K562 (cell line): ENCODE measurements around the gene AFF3.

ENCODE experiments used
- CTCF ChIP-seq, 3 experiments: IDR thresholded peaks in 2 of 3; conservative IDR thresholded peaks in 1 of 3; 2 replicates each; pipeline ENCODE4 v1.5.1; 2011 to 2012; ENCODE audit warnings: low read length in 3 of 3, mild to moderate bottlenecking in 3 of 3, control low read depth in 2 of 3, improper control_type of control experiment in 1 of 3, inconsistent platforms in 1 of 3, low read depth in 1 of 3, mixed read lengths in 1 of 3, moderate library complexity in 1 of 3; ENCODE audit not compliant: insufficient read depth in 2 of 3
- KDM1A ChIP-seq, 2 experiments: fragments of 450-650 bp; IDR thresholded peaks; 2 replicates each; pipeline ENCODE4 v1.6.1; 2016; ENCODE audit warnings: mild to moderate bottlenecking in 2 of 2
- POLR2A ChIP-seq: fragments of 450-650 bp; conservative IDR thresholded peaks from 2 replicates; pipeline ENCODE4 v1.6.1; 2016
- SMAD1 ChIP-seq: fragments of 150-350 bp; IDR thresholded peaks from 2 replicates; pipeline ENCODE4 v1.6.1; 2014; ENCODE audit warnings: low read length, low read depth; ENCODE audit not compliant: partially characterized antibody
- SPI1 ChIP-seq: IDR thresholded peaks from 2 replicates; pipeline ENCODE4 v1.6.1; 2011; ENCODE audit warnings: low read depth, low read length, control low read depth, borderline replicate concordance
- ZNF121 ChIP-seq: sonication (generic); formaldehyde crosslinking; conservative IDR thresholded peaks from 2 replicates; pipeline ENCODE4 v1.8.0; 2022; ENCODE audit warnings: missing genetic modification reagents
- ZNF436 ChIP-seq: fragments of 250-450, 450-650 bp; sonication (Bioruptor Pico); formaldehyde crosslinking; IDR thresholded peaks from 2 replicates; pipeline ENCODE4 v1.7.0; 2020; ENCODE audit warnings: mild to moderate bottlenecking

- TF ChIP-seq SPI1 (no peak), ZNF436 (CRISPR knock-in tag) (no peak), KDM1A (IDR thresholded peaks at IDR 0.05) (no peak), SMAD1 (no peak), CTCF (IDR thresholded peaks at IDR 0.05 in 2 of 3, conservative IDR thresholded peaks at IDR 0.05 in 1 of 3; ENCODE audit: insufficient read depth in 2 of 3, low read depth in 1 of 3, low read length in 3 of 3) (no peak), ZNF121 (CRISPR knock-in tag) (no peak), POLR2A (no peak)
Measured at GRCh38 chr2:99544608-99545007, 597.8 kb downstream of the AFF3 start.
